SK-N-SH treated with all-trans-retinoic acid at 6 μM for 48 hours (cell line): Measurements from ENCODE around the gene TRIM7.

ENCODE experiments used
- ARNTL ChIP-seq: fragments of 450-650 bp; formaldehyde crosslinking; IDR thresholded peaks from 2 replicates; pipeline ENCODE4 v1.5.0; 2020; ENCODE audit warnings: low read depth, mild to moderate bottlenecking, moderate library complexity, borderline replicate concordance
- BACH2 ChIP-seq: fragments of 250-450 bp; sonication (Bioruptor Pico); IDR thresholded peaks from 2 replicates; pipeline ENCODE4 v1.9.0; 2021; ENCODE audit warnings: mild to moderate bottlenecking, borderline replicate concordance
- CSDC2 ChIP-seq: fragments of 250-450 bp; sonication (Bioruptor Pico); IDR thresholded peaks from 2 replicates; pipeline ENCODE4 v1.5.0; 2020; ENCODE audit warnings: mild to moderate bottlenecking, moderate library complexity
- OSR1 ChIP-seq: fragments of 250-450 bp; sonication (Bioruptor Pico); IDR thresholded peaks from 2 replicates; pipeline ENCODE4 v1.8.0; 2022; ENCODE audit warnings: moderate library complexity, mild to moderate bottlenecking, inconsistent platforms
- RARB ChIP-seq: fragments of 250-450 bp; sonication (Bioruptor Pico); IDR thresholded peaks from 2 replicates; pipeline ENCODE4 v1.8.0; 2021; ENCODE audit warnings: mild to moderate bottlenecking, moderate library complexity
- TOX ChIP-seq: fragments of 250-450 bp; sonication (Bioruptor Pico); IDR thresholded peaks from 2 replicates; pipeline ENCODE4 v1.8.0; 2021; ENCODE audit warnings: mild to moderate bottlenecking, moderate library complexity, borderline replicate concordance
- ZFP3 ChIP-seq: fragments of 250-450 bp; sonication (Bioruptor Pico); IDR thresholded peaks from 2 replicates; pipeline ENCODE4 v1.5.0; 2020; ENCODE audit warnings: mild to moderate bottlenecking, moderate library complexity
- ZFP30 ChIP-seq: fragments of 450-650 bp; formaldehyde crosslinking; IDR thresholded peaks from 2 replicates; pipeline ENCODE4 v1.5.0; 2022; ENCODE audit warnings: mild to moderate bottlenecking, moderate library complexity
- ZNF8 ChIP-seq: fragments of 450-650 bp; formaldehyde crosslinking; IDR thresholded peaks from 2 replicates; pipeline ENCODE4 v1.5.0; 2020; ENCODE audit warnings: mild to moderate bottlenecking, moderate library complexity
- TF ChIP-seq, protein P1 (sequence below): fragments of 250-450 bp; sonication (Bioruptor Pico); IDR thresholded peaks from 2 replicates; pipeline ENCODE4 v1.8.0; 2020; ENCODE audit warnings: mild to moderate bottlenecking, moderate library complexity, borderline replicate concordance
- TF ChIP-seq, protein P2 (sequence below): fragments of 250-450 bp; sonication (Bioruptor Pico); IDR thresholded peaks from 2 replicates; pipeline ENCODE4 v1.5.1; 2020; ENCODE audit warnings: low read depth, mild to moderate bottlenecking, moderate library complexity

DNA sequence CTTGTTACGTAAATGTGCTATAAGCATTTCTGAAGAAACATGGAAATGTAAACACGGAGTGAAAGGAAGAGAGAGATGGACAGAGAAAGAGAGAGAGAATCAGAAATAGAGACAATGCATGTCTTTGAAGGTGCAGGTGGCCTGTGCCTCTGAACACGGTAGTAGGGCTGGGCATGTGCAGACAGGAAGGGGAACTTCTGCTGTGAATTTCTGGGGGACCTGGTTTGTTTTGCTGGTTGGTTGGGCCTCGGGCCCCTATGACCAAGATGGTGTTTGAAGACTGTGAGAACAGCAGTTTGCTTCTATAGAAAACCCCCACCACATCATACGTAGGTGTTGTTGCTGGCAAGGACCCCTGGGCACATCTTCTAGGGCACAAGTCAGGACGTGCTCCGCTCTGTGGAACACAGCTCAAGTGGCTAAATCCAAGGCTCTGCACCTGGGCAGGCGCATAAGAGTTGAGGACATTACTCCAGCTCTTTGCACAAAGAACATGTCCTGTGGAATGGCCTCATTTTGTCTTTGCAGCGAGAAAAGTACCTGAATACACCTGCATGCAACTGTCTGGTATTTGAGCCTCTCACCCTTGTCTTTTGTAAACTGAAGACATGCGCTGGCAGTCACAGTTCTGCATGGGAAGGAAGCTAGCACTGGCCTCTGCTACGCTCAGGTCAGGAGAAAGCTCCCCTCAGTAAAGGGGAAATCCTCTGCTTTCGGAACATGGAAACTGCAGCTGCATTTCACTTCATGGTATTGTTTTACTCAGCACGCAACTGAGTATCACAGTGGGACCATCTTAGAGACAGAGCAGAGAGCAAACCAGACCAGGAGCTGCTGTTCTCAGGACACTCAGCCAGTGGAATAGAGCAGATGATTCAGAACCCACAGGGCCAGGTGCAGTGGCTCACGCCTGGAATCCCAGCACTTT, 54.9 kb downstream of the TRIM7 start:
- TF ChIP-seq TOX (CRISPR knock-in tag) (no peak), ZFP3 (CRISPR knock-in tag) (no peak), ZFP30 (CRISPR knock-in tag) (no peak), RARB (CRISPR knock-in tag) (no peak), CSDC2 (CRISPR knock-in tag) (no peak), BACH2 (CRISPR knock-in tag) (no peak), OSR1 (CRISPR knock-in tag) (no peak), ARNTL (CRISPR knock-in tag) (no peak), ZNF8 (CRISPR knock-in tag) (no peak)
- TF ChIP-seq, protein P1, sequence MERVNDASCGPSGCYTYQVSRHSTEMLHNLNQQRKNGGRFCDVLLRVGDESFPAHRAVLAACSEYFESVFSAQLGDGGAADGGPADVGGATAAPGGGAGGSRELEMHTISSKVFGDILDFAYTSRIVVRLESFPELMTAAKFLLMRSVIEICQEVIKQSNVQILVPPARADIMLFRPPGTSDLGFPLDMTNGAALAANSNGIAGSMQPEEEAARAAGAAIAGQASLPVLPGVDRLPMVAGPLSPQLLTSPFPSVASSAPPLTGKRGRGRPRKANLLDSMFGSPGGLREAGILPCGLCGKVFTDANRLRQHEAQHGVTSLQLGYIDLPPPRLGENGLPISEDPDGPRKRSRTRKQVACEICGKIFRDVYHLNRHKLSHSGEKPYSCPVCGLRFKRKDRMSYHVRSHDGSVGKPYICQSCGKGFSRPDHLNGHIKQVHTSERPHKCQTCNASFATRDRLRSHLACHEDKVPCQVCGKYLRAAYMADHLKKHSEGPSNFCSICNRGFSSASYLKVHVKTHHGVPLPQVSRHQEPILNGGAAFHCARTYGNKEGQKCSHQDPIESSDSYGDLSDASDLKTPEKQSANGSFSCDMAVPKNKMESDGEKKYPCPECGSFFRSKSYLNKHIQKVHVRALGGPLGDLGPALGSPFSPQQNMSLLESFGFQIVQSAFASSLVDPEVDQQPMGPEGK (CRISPR knock-in tag) = no peak
- TF ChIP-seq, protein P2, sequence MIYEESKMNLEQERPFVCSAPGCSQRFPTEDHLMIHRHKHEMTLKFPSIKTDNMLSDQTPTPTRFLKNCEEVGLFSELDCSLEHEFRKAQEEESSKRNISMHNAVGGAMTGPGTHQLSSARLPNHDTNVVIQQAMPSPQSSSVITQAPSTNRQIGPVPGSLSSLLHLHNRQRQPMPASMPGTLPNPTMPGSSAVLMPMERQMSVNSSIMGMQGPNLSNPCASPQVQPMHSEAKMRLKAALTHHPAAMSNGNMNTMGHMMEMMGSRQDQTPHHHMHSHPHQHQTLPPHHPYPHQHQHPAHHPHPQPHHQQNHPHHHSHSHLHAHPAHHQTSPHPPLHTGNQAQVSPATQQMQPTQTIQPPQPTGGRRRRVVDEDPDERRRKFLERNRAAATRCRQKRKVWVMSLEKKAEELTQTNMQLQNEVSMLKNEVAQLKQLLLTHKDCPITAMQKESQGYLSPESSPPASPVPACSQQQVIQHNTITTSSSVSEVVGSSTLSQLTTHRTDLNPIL (CRISPR knock-in tag) = no peak
